K562 (cell line): ENCODE data around the gene PRDM11. TPM values are rescaled to one million over a fixed set of nuclear protein-coding genes. Genes with fewer than 3 reads are reported as not detected.

ENCODE experiments used
- ATAC-seq: fragments of 200-7000 bp; cut with Tn5 transposase; 3 replicates; pipeline ENCODE4 v1.9.1; 2020; ENCODE audit warnings: moderate library complexity
- BruUV-seq: library from RNA; stranded (reverse); fragments of 400-500 nt; replicated peaks from 2 replicates; lab custom pipeline; 2021; lab: Mats Ljungman, UMichigan
- CTCF ChIA-PET: fragments of 300-600 bp; formaldehyde crosslinking; extraction: SDS; loops from one replicate; lab custom pipeline; 2021; ENCODE audit warnings: low intra/inter-chr PET ratio; lab: Yijun Ruan, JAX
- POLR2A ChIA-PET: fragments of 300-600, 350-650 bp; sonication (Branson Sonifier 250); formaldehyde crosslinking; extraction: SDS; loops from one replicate; lab custom pipeline; 2021; ENCODE audit warnings: antibody characterized with exemption, inconsistent platforms; lab: Yijun Ruan, JAX
- DNase-seq, 4 experiments: peaks; one replicate each; pipeline versions ENCODE4 v3.0.0 to v3.0.0-alpha.2; 2011 to 2018; ENCODE audit warnings: low spot score in 3 of 4, mixed read lengths in 3 of 4; ENCODE audit errors: extremely low read depth in 1 of 4
- FAIRE-seq: peaks from 2 replicates; lab custom pipeline; 2011; peaks lifted over from hg19 to GRCh38; lab: Jason Lieb, UNC
- H2AFZ ChIP-seq: 2 replicates; pipeline ENCODE4 v1.6.0; 2011; ENCODE audit warnings: low read depth, low read length, control low read depth, inconsistent platforms
- H3K27ac ChIP-seq: fragments of 200-600 bp; 3 replicates; pipeline ENCODE4 v1.8.0; 2011; ENCODE audit warnings: low read depth, mild to moderate bottlenecking, control low read depth, inconsistent platforms, low read length, moderate library complexity, mixed read lengths; ENCODE audit errors: extremely low read depth
- H3K27me3 ChIP-seq, 2 experiments: fragments of 300-600 bp in 1 of 2; 2 replicates in 1 of 2; 3 replicates in 1 of 2; pipeline versions ENCODE4 v1.6.0 to v1.8.0; 2011; ENCODE audit warnings: inconsistent platforms in 2 of 2, low read length in 2 of 2, mild to moderate bottlenecking in 1 of 2, mixed read lengths in 1 of 2, moderate library complexity in 1 of 2; ENCODE audit not compliant: control insufficient read depth in 2 of 2, insufficient read depth in 2 of 2
- H3K36me3 ChIP-seq: fragments of 300-600 bp; 3 replicates; pipeline ENCODE4 v1.8.0; 2011; ENCODE audit warnings: mild to moderate bottlenecking, low read length, inconsistent platforms; ENCODE audit not compliant: control insufficient read depth, insufficient read depth
- H3K4me1 ChIP-seq, 2 experiments: fragments of 200-600 bp in 1 of 2; replicated peaks in 1 of 2; 2 replicates in 1 of 2; 3 replicates in 1 of 2; pipeline versions ENCODE4 v1.5.1 to v1.8.0; 2011; ENCODE audit warnings: inconsistent platforms in 2 of 2, low read length in 2 of 2, mild to moderate bottlenecking in 1 of 2, mixed read lengths in 1 of 2, moderate library complexity in 1 of 2; ENCODE audit not compliant: control insufficient read depth in 2 of 2, insufficient read depth in 2 of 2
- H3K4me2 ChIP-seq: 2 replicates; pipeline ENCODE4 v1.6.1; 2011; ENCODE audit warnings: low read length, control low read depth, inconsistent platforms, mixed read lengths; ENCODE audit not compliant: insufficient read depth
- H3K4me3 ChIP-seq: fragments of 200-600 bp; sonication (generic), shearing (Covaris generic); 2 replicates; pipeline ENCODE4 v1.5.1; 2016; ENCODE audit warnings: control low read depth, inconsistent platforms
- H3K79me2 ChIP-seq: fragments of 200-600 bp; 3 replicates; pipeline ENCODE4 v1.8.0; 2011; ENCODE audit warnings: low read length, inconsistent platforms; ENCODE audit not compliant: control insufficient read depth, insufficient read depth
- H3K9ac ChIP-seq, 2 experiments: 2 replicates each; pipeline versions ENCODE4 v1.6.0 to v1.6.1; 2011; ENCODE audit warnings: low read depth in 2 of 2, low read length in 2 of 2, control low read depth in 1 of 2, inconsistent platforms in 1 of 2, mild to moderate bottlenecking in 1 of 2, mixed read lengths in 1 of 2; ENCODE audit not compliant: insufficient read depth in 1 of 2
- H3K9me1 ChIP-seq: one replicate; pipeline ENCODE4 v1.6.0; 2011; ENCODE audit warnings: inconsistent platforms, mild to moderate bottlenecking, low read length, moderate library complexity; ENCODE audit not compliant: control insufficient read depth, insufficient read depth
- H3K9me3 ChIP-seq: replicated peaks from 2 replicates; pipeline ENCODE4 v1.5.1; 2011; ENCODE audit warnings: low read depth, low read length, inconsistent platforms; ENCODE audit not compliant: control insufficient read depth, insufficient read depth
- H4K20me1 ChIP-seq: replicated peaks from 2 replicates; pipeline ENCODE4 v1.6.1; 2011; ENCODE audit warnings: low read length, inconsistent platforms, mixed read lengths; ENCODE audit not compliant: control insufficient read depth, insufficient read depth
- FOXP1 ChIP-seq: sonication (generic); formaldehyde crosslinking; IDR thresholded peaks from 2 replicates; pipeline ENCODE4 v1.8.0; 2022; ENCODE audit warnings: mild to moderate bottlenecking, missing genetic modification reagents
- PRMT5 ChIP-seq: sonication (generic); formaldehyde crosslinking; IDR thresholded peaks from 2 replicates; pipeline ENCODE4 v1.5.0; 2020; ENCODE audit warnings: missing genetic modification reagents
- RAD21 ChIP-seq, 2 experiments: fragments of 250-450 bp in 1 of 2; fragments of 450-650 bp in 1 of 2; sonication (Bioruptor Pico) in 1 of 2; formaldehyde crosslinking in 1 of 2; IDR thresholded peaks in 1 of 2; conservative IDR thresholded peaks in 1 of 2; 2 replicates each; pipeline versions ENCODE4 v1.4.0 to v1.8.0; 2020 to 2022; ENCODE audit warnings: mild to moderate bottlenecking in 2 of 2, moderate library complexity in 1 of 2
- RBM17 ChIP-seq: fragments of 200-400 bp; formaldehyde crosslinking; IDR thresholded peaks from 2 replicates; pipeline ENCODE4 v1.6.1; 2017; ENCODE audit warnings: low read depth, mild to moderate bottlenecking, low read length, borderline replicate concordance
- SMARCE1 ChIP-seq: fragments of 450-650 bp; IDR thresholded peaks from 2 replicates; pipeline ENCODE4 v1.7.1; 2016; ENCODE audit warnings: mild to moderate bottlenecking
- ZBTB7A ChIP-seq: IDR thresholded peaks from 2 replicates; pipeline ENCODE4 v1.6.1; 2011; ENCODE audit warnings: low read depth, mild to moderate bottlenecking, low read length, moderate library complexity, borderline replicate concordance; ENCODE audit not compliant: control insufficient read depth
- ZC3H8 ChIP-seq: fragments of 450-650 bp; IDR thresholded peaks from 2 replicates; pipeline ENCODE4 v1.6.1; 2017
- ZNF696 ChIP-seq: fragments of 250-450 bp; sonication (Bioruptor Pico); conservative IDR thresholded peaks from 2 replicates; pipeline ENCODE4 v1.4.0; 2020; ENCODE audit warnings: mild to moderate bottlenecking, moderate library complexity
- WGBS: fragments of 100-300 bp; shearing (Covaris generic); methylation state at CpG from one replicate; pipeline ENCODE4 v1.1.6; 2016; ENCODE audit warnings: low coverage, mixed read lengths; ENCODE audit not compliant: insufficient coverage; ENCODE audit errors: missing lambda C conversion rate; 5-methylcytosine and 5-hydroxymethylcytosine counted together
- in situ Hi-C: fragments of 300-500 bp; cut with MboI; formaldehyde crosslinking; loops from 4 replicates; pipeline ENCODE4 v1.15.0; 2018; ENCODE audit warnings: inconsistent platforms, mixed read lengths
- intact Hi-C: fragments of 100-400 bp; cut with micrococcal nuclease; formaldehyde crosslinking; loops from 2 replicates; pipeline ENCODE4 v1.14.2; 2022
- polyA plus RNA-seq, 8 experiments: library from polyadenylated mRNA; depleted of rRNA in 4 of 8; stranded (reverse) in 5 of 8; unstranded in 3 of 8; fragments of >200 nt; fragmentation: Nextera tagmentation in 2 of 8; fragmentation: Illumina TruSeq in 1 of 8; extraction: Ambion mirVana in 2 of 8; extraction: Trizol in 1 of 8; gene quantifications; 2 replicates each; pipeline versions ENCODE4 v1.2.1 to v1.2.3, GENCODE V29; 2011 to 2014; ENCODE audit warnings: inconsistent platforms in 1 of 8, missing spikeins in 1 of 8
- total RNA-seq, 7 experiments: library from RNA; depleted of rRNA in 6 of 7; stranded (reverse); fragments of >200 nt in 6 of 7; fragmentation: Illumina TruSeq in 2 of 7; extraction: Trizol in 2 of 7; gene quantifications; 2 replicates each; pipeline versions ENCODE4 v1.2.1 to v1.2.3, GENCODE V29; 2011 to 2021; ENCODE audit warnings: low replicate concordance in 1 of 7
- TF ChIP-seq, protein P1 (sequence below): fragments of 250-450 bp; sonication (Bioruptor Pico); IDR thresholded peaks from 2 replicates; pipeline ENCODE4 v1.4.0; 2020; ENCODE audit warnings: mild to moderate bottlenecking
- TF ChIP-seq, protein P2 (sequence below): fragments of 250-450 bp; sonication (Bioruptor Pico); IDR thresholded peaks from 2 replicates; pipeline ENCODE4 v1.5.0; 2021
- TF ChIP-seq, protein P3 (sequence below): sonication (generic); formaldehyde crosslinking; IDR thresholded peaks from 2 replicates; pipeline ENCODE4 v1.8.0; 2022; ENCODE audit warnings: missing genetic modification reagents, mild to moderate bottlenecking, moderate library complexity, borderline replicate concordance

The PRDM11 gene
- total and polyA plus RNA-seq, 9 of the 15 experiments (the other 6 are each of a cell fraction or from before 2014, with no cell fraction given) = 0.01 to 1.1 (median 0.29) TPM

GRCh38 chr11:45105233-45105983 is 41.0 kb upstream of the PRDM11 start:
- peaks cover 30% of the 10 kb centered on the region; the same call in 1 of the 2 replicates for H4K20me1 ChIP-seq
- no peak overlapping the region for H3K9ac ChIP-seq
- no peak overlapping the region for H3K4me3 ChIP-seq
- no peaks in the 10 kb centered on the region for H3K36me3 ChIP-seq
- WGBS = 4% methylated on average over 6 of the region's 7 CpGs
- DNase-seq = peak; percentile 64 to 82 (median 77)
- peaks cover 0 to 15% of the 10 kb centered on the region in 2 experiments; a peak in 3 of 5 replicates for H3K27me3 ChIP-seq
- no peak overlapping the region for H2AFZ ChIP-seq
- H3K4me1 ChIP-seq = no peaks in the 10 kb centered on the region; a peak in 1 of 5 replicates
- peak; percentile 96 for ATAC-seq
- H3K9me3 ChIP-seq = no peaks in the 10 kb centered on the region
- in situ Hi-C loops (loop anchor here (5.0 to 25.0 kb wide), 3 partner anchors 178 to 222 kb away; partner anchors contain the start of gene SYT13), intact Hi-C loops (loop anchor here (1.0 kb wide), 1 partner anchor 178 kb away; no protein-coding TSS in a partner anchor)
- no peaks in the 10 kb centered on the region for H3K79me2 ChIP-seq
- peaks cover 5% of the 10 kb centered on the region for H3K9me1 ChIP-seq
- POLR2A ChIA-PET = interaction anchor here (0.6 to 1.5 kb wide), 4 partner anchors 66 to 182 kb away, joined by 3 to 10 read pairs (median 3); no protein-coding TSS in a partner anchor
- peak; percentile 88 for FAIRE-seq
- H3K27ac ChIP-seq = no peak overlapping the region
- H3K4me2 ChIP-seq = no peak overlapping the region
- BruUV-seq = no TSS peak
- CTCF ChIA-PET = interaction anchor here (0.5 to 2.6 kb wide), 7 partner anchors 151 to 575 kb away, joined by 3 to 24 read pairs (median 5); no protein-coding TSS in a partner anchor
- no peak for TF ChIP-seq PRMT5 (CRISPR knock-in tag)
- no peak for TF ChIP-seq ZC3H8
- no peak for TF ChIP-seq FOXP1 (CRISPR knock-in tag)
- TF ChIP-seq SMARCE1 = no peak
- TF ChIP-seq ZBTB7A = no peak
- TF ChIP-seq, protein P1, sequence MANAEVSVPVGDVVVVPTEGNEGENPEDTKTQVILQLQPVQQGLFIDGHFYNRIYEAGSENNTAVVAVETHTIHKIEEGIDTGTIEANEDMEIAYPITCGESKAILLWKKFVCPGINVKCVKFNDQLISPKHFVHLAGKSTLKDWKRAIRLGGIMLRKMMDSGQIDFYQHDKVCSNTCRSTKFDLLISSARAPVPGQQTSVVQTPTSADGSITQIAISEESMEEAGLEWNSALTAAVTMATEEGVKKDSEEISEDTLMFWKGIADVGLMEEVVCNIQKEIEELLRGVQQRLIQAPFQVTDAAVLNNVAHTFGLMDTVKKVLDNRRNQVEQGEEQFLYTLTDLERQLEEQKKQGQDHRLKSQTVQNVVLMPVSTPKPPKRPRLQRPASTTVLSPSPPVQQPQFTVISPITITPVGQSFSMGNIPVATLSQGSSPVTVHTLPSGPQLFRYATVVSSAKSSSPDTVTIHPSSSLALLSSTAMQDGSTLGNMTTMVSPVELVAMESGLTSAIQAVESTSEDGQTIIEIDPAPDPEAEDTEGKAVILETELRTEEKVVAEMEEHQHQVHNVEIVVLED (CRISPR knock-in tag) = no peak
- TF ChIP-seq, protein P2, sequence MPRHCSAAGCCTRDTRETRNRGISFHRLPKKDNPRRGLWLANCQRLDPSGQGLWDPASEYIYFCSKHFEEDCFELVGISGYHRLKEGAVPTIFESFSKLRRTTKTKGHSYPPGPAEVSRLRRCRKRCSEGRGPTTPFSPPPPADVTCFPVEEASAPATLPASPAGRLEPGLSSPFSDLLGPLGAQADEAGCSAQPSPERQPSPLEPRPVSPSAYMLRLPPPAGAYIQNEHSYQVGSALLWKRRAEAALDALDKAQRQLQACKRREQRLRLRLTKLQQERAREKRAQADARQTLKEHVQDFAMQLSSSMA (CRISPR knock-in tag) = no peak
- no peak for TF ChIP-seq RBM17
- peak; percentile 70 to 83 for TF ChIP-seq RAD21 (CRISPR knock-in tag; conservative IDR thresholded peaks at IDR 0.05 in 1 of 2, IDR thresholded peaks at IDR 0.05 in 1 of 2)
- TF ChIP-seq, protein P3, sequence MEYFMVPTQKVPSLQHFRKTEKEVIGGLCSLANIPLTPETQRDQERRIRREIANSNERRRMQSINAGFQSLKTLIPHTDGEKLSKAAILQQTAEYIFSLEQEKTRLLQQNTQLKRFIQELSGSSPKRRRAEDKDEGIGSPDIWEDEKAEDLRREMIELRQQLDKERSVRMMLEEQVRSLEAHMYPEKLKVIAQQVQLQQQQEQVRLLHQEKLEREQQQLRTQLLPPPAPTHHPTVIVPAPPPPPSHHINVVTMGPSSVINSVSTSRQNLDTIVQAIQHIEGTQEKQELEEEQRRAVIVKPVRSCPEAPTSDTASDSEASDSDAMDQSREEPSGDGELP (CRISPR knock-in tag) = peak; percentile 52; the same call in 1 of the 2 replicates
- TF ChIP-seq ZNF696 (CRISPR knock-in tag) = no peak
